GM12801 (cell line): ENCODE results near the gene PRLHR.

Source experiments
- CTCF ChIP-seq: IDR thresholded peaks from one replicate; pipeline ENCODE4 v1.5.1; 2011; ENCODE audit warnings: control low read depth; ENCODE audit not compliant: insufficient read length; ENCODE audit errors: extremely low read depth

Gene PRLHR

GRCh38 chr10:118572256-118573041 is 23.0 kb downstream of the PRLHR start:
- no peak for TF ChIP-seq CTCF

DNA sequence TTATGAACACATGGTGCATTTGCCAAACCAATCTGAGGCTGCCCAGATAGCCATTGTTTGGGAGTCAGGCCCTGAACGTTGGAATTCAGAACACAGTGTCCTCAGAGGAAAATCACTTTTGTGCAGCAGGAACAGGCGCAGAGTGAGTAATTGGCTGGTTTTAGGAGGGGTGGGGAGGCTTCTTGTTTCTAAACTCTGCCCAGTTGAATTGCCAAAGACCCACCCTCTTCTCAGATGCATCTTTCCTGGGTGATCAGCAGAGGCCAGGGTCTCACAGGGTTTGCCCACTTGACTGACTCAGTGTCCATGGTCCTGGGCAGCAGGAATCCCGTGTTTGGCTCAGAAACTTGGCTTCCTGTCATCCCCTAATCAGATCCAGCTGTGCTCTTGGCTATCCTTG is 24.3 kb downstream of the PRLHR start:
- no peak for TF ChIP-seq CTCF

GRCh38 chr10:118570591-118570990 is 24.9 kb downstream of the PRLHR start:
- no peak for TF ChIP-seq CTCF

DNA sequence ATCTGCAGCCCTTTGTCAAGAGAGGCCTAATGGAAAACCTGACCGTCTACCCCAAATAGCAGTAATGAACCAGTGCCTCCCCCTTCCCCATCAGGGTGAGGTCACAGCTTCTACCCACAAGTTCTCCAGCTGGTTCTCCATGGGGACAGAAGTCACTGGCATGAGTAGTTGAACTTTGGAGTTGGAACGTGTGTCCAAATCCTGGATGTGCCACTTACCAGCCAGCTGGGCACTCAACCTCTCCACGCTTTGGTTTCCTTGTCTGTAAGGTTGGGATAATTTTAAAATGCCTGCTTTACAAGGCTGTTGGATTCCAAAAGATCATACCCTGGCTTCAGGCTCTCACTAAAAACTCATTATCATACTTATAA is 25.6 kb downstream of the PRLHR start:
- TF ChIP-seq CTCF = no peak

- no peak for TF ChIP-seq CTCF
Measured at GRCh38 chr10:118569241-118569881, 26.1 kb downstream of the PRLHR start.

- no peak for TF ChIP-seq CTCF
Measured at GRCh38 chr10:118568327-118568848, 27.1 kb downstream of the PRLHR start.

GRCh38 chr10:118567701-118568248 is 27.7 kb downstream of the PRLHR start:
- TF ChIP-seq CTCF = no peak
